Testis (tissue), 3 donors: ENCODE measurements around the gene SPATA32. TPM values are rescaled to one million over a fixed set of nuclear protein-coding genes. Genes with fewer than 3 reads are reported as not detected.

Experiments used
- DNase-seq: peaks from one replicate; pipeline ENCODE4 v3.0.0-alpha.2; 2019
- H3K27ac ChIP-seq, 2 donors: fragments of 200-600 bp; sonication (generic); one replicate each; pipeline ENCODE4 v1.5.1; 2019
- H3K27me3 ChIP-seq: fragments of 200-600 bp; sonication (generic); one replicate; pipeline ENCODE4 v1.5.1; 2019
- H3K36me3 ChIP-seq: fragments of 200-600 bp; sonication (generic); one replicate; pipeline ENCODE4 v1.5.1; 2017; ENCODE audit warnings: low read depth; ENCODE audit errors: missing control alignments
- H3K4me1 ChIP-seq: fragments of 200-600 bp; sonication (generic); one replicate; pipeline ENCODE4 v1.5.1; 2019
- H3K4me3 ChIP-seq, 2 donors: fragments of 200-600 bp; sonication (generic); one replicate each; pipeline ENCODE4 v1.5.1; 2017 to 2019
- H3K9me3 ChIP-seq: fragments of 200-600 bp; sonication (generic); one replicate; pipeline ENCODE4 v1.5.1; 2017
- POLR2A ChIP-seq: fragments of 450-650 bp; IDR thresholded peaks from one replicate; pipeline ENCODE4 v1.6.1; 2017; ENCODE audit warnings: antibody characterized with exemption, mild to moderate bottlenecking, moderate library complexity
- WGBS, 2 donors: methylation state at CpG; one replicate each; pipeline ENCODE4 v1.1.5; 2018; 5-methylcytosine and 5-hydroxymethylcytosine counted together
- intact Hi-C: fragments of 100-400 bp; cut with DNase I; formaldehyde crosslinking; loops from one replicate; pipeline ENCODE4 v1.15.1; 2023; ENCODE audit warnings: low total_unique reads
- polyA plus RNA-seq: library from polyadenylated mRNA; stranded (reverse); fragments of 350-450 nt; fragmentation: Illumina TruSeq; extraction: RNeasy Lipid Tissue Mini Kit (QIAGEN cat#74804); gene quantifications from one replicate; pipeline ENCODE4 v1.2.3, GENCODE V29; 2014; ENCODE audit warnings: low read depth, low replicate concordance; ENCODE audit not compliant: insufficient read depth
- total RNA-seq, 2 donors: library from RNA; depleted of rRNA; stranded (reverse); fragments of >200 nt; gene quantifications; one replicate each; pipeline ENCODE4 v1.2.3, GENCODE V29; 2016
- TF ChIP-seq, protein P1 (sequence below), 3 experiments: fragments of 450-650 bp in 2 of 3; fragments of 200-600 bp in 1 of 3; sonication (generic) in 1 of 3; IDR thresholded peaks; one replicate each; pipeline ENCODE4 v1.5.1; 2016 to 2019; ENCODE audit warnings: antibody characterized with exemption in 3 of 3, mild to moderate bottlenecking in 2 of 3, moderate library complexity in 1 of 3

Gene SPATA32
- total and polyA plus RNA-seq, 3 donors from 2014 or later: 15.5 to 72.0 (median 47.4) TPM

- no peaks in the 10 kb centered on the region for H3K9me3 ChIP-seq
- no peak overlapping the region for H3K27ac ChIP-seq
- TF ChIP-seq, protein P1, sequence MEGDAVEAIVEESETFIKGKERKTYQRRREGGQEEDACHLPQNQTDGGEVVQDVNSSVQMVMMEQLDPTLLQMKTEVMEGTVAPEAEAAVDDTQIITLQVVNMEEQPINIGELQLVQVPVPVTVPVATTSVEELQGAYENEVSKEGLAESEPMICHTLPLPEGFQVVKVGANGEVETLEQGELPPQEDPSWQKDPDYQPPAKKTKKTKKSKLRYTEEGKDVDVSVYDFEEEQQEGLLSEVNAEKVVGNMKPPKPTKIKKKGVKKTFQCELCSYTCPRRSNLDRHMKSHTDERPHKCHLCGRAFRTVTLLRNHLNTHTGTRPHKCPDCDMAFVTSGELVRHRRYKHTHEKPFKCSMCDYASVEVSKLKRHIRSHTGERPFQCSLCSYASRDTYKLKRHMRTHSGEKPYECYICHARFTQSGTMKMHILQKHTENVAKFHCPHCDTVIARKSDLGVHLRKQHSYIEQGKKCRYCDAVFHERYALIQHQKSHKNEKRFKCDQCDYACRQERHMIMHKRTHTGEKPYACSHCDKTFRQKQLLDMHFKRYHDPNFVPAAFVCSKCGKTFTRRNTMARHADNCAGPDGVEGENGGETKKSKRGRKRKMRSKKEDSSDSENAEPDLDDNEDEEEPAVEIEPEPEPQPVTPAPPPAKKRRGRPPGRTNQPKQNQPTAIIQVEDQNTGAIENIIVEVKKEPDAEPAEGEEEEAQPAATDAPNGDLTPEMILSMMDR (IDR thresholded peaks at IDR 0.05): no peak
- no peak for TF ChIP-seq POLR2A
- peaks cover 22% of the 10 kb centered on the region for H3K4me1 ChIP-seq
- DNase-seq: no peak
- intact Hi-C loops: loop anchor here (10.0 kb wide), 1 partner anchor 95 kb away; no protein-coding TSS in a partner anchor
- no peak overlapping the region for H3K4me3 ChIP-seq
- 82 to 92% methylated on average over 3 of the region's 3 CpGs for WGBS, 2 donors
- no peaks in the 10 kb centered on the region for H3K36me3 ChIP-seq
- no peaks in the 10 kb centered on the region for H3K27me3 ChIP-seq
Observed at GRCh38 chr17:45279898-45280297, 18.0 kb upstream of the SPATA32 start.

- WGBS, 2 donors: 19 to 31% methylated on average over 7 of the region's 7 CpGs
Observed at GRCh38 chr17:45277992-45278391, 16.1 kb upstream of the SPATA32 start.

GRCh38 chr17:45277216-45277849 is 15.4 kb upstream of the SPATA32 start:
- Histone ChIP-seq H3K4me3 (no peak overlapping the region), H3K9me3 (no peaks in the 10 kb centered on the region), H3K27ac (peak overlapping the region in 1 of 2 donors; percentile 56), H3K4me1 (peaks cover 19% of the 10 kb centered on the region), H3K36me3 (no peaks in the 10 kb centered on the region), H3K27me3 (no peaks in the 10 kb centered on the region)
- DNase-seq: peak; percentile 97
- TF ChIP-seq, protein P1 (IDR thresholded peaks at IDR 0.05): peak; percentile 71 to 76 (median 73)
- TF ChIP-seq POLR2A: no peak
- intact Hi-C loops: no loop called here
- 25 to 42% methylated on average over 16 of the region's 16 CpGs for WGBS, 2 donors

More at GRCh38 chr17:45277992-45278391, 16.1 kb upstream of the SPATA32 start:
- peak; percentile 27 for DNase-seq
- peak overlapping the region in 1 of 2 donors; percentile 56 for H3K27ac ChIP-seq
- no peak overlapping the region for H3K4me3 ChIP-seq
- H3K9me3 ChIP-seq: no peaks in the 10 kb centered on the region
- TF ChIP-seq, protein P1 (IDR thresholded peaks at IDR 0.05): no peak
- TF ChIP-seq POLR2A: no peak
- no peaks in the 10 kb centered on the region for H3K27me3 ChIP-seq
- H3K36me3 ChIP-seq: no peaks in the 10 kb centered on the region
- intact Hi-C loops: no loop called here
- H3K4me1 ChIP-seq: peaks cover 22% of the 10 kb centered on the region

- intact Hi-C loops: no loop called here
- H3K36me3 ChIP-seq: no peaks in the 10 kb centered on the region
- no peak overlapping the region for H3K27ac ChIP-seq
- peaks cover 19% of the 10 kb centered on the region for H3K4me1 ChIP-seq
- 55 to 60% methylated on average over 6 of the region's 6 CpGs for WGBS, 2 donors
- no peak overlapping the region for H3K4me3 ChIP-seq
- no peaks in the 10 kb centered on the region for H3K27me3 ChIP-seq
- TF ChIP-seq, protein P1 (IDR thresholded peaks at IDR 0.05): no peak
- no peak for TF ChIP-seq POLR2A
- DNase-seq: no peak
- H3K9me3 ChIP-seq: no peaks in the 10 kb centered on the region
Observed at GRCh38 chr17:45276031-45276430, 14.1 kb upstream of the SPATA32 start.

DNA sequence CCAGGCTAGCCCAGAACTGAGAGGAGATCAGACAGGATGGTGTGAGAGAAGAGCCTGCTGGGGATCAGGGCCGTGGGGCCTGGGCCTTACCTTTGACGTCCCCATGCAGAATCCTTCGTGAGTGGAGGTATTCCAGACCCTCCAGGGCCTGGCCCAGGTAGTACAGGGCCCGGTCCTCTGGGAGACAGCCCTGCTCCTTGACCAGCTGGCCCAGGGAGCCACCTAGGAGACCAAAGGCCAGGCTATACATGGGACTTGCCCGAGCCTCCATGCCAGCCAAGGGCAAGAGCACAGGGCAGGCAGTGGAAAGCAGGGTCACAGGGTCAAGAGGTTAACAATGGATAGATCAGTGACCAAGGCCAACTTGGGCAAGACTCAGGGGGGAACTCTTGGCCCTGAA is 12.1 kb upstream of the SPATA32 start:
- WGBS, 2 donors: 79 to 89% methylated on average over 4 of the region's 5 CpGs
- no peak for DNase-seq
- Histone ChIP-seq H3K4me3 (no peak overlapping the region), H3K36me3 (no peaks in the 10 kb centered on the region), H3K9me3 (no peaks in the 10 kb centered on the region), H3K27ac (no peak overlapping the region), H3K27me3 (no peaks in the 10 kb centered on the region), H3K4me1 (peaks cover 19% of the 10 kb centered on the region)
- TF ChIP-seq, protein P1 (IDR thresholded peaks at IDR 0.05): no peak
- no peak for TF ChIP-seq POLR2A
- intact Hi-C loops: no loop called here
